GM12891 (cell line): ENCODE results near the gene GSTO2.

Source experiments
- DNase-seq: peaks from one replicate; pipeline ENCODE4 v3.0.0; 2011; ENCODE audit warnings: low spot score; ENCODE audit not compliant: insufficient read length
- FAIRE-seq: peaks from 2 replicates; lab custom pipeline; 2011; peaks lifted over from hg19 to GRCh38; lab: Jason Lieb, UNC
- PAX5 ChIP-seq: IDR thresholded peaks from 2 replicates; pipeline ENCODE4 v1.6.1; 2011; ENCODE audit warnings: low read length, moderate library complexity, mild to moderate bottlenecking; ENCODE audit not compliant: insufficient read depth, severe bottlenecking
- POLR2A ChIP-seq: IDR thresholded peaks from 2 replicates; pipeline ENCODE4 v1.6.1; 2011; ENCODE audit warnings: low read depth, low read length, control low read depth
- POLR2AphosphoS5 ChIP-seq: IDR thresholded peaks from 2 replicates; pipeline ENCODE4 v1.6.1; 2011; ENCODE audit warnings: low read depth, low read length, control low read depth
- POU2F2 ChIP-seq: IDR thresholded peaks from 2 replicates; pipeline ENCODE4 v1.6.1; 2011; ENCODE audit warnings: low read depth, mild to moderate bottlenecking, control low read depth, low read length, moderate library complexity
- SPI1 ChIP-seq: IDR thresholded peaks from 2 replicates; pipeline ENCODE4 v1.6.1; 2011; ENCODE audit warnings: low read depth, low read length, control low read depth
- TAF1 ChIP-seq: IDR thresholded peaks from 2 replicates; pipeline ENCODE4 v1.6.1; 2011; ENCODE audit warnings: low read depth, low read length, control low read depth

Gene GSTO2

GRCh38 chr10:104349623-104350126, 80.7 kb downstream of the GSTO2 start:
- peak; percentile 98 for TF ChIP-seq SPI1
- no peak for TF ChIP-seq TAF1
- peak; percentile 72; the same call in 1 of the 2 replicates for TF ChIP-seq POU2F2
- FAIRE-seq = peak; percentile 89
- no peak for DNase-seq

- TF ChIP-seq SPI1 (no peak), PAX5 (no peak), POU2F2 (no peak), TAF1 (no peak), POLR2A (no peak), POLR2AphosphoS5 (no peak)
- FAIRE-seq = peak; percentile 76
- DNase-seq = no peak
Observed at GRCh38 chr10:104350127-104350635, 81.2 kb downstream of the GSTO2 start.

GRCh38 chr10:104351061-104351702, 82.2 kb downstream of the GSTO2 start:
- DNase-seq (no peak), FAIRE-seq (no peak)
- no peak for TF ChIP-seq POLR2A
- peak; percentile 1; the same call in 1 of the 2 replicates for TF ChIP-seq SPI1
- no peak for TF ChIP-seq POLR2AphosphoS5
- no peak for TF ChIP-seq PAX5
- no peak for TF ChIP-seq POU2F2
- TF ChIP-seq TAF1 = no peak

- DNase-seq (no peak), FAIRE-seq (no peak)
- TF ChIP-seq POU2F2 (no peak), SPI1 (no peak), PAX5 (no peak), POLR2A (no peak), POLR2AphosphoS5 (no peak), TAF1 (no peak)
Observed at GRCh38 chr10:104351919-104352318, 82.9 kb downstream of the GSTO2 start.

- peak; percentile 78 for FAIRE-seq
- TF ChIP-seq POU2F2 = peak; percentile 90; the same call in 1 of the 2 replicates
- TF ChIP-seq PAX5 = no peak
- no peak for DNase-seq
Observed at GRCh38 chr10:104353325-104354048, 84.5 kb downstream of the GSTO2 start, which contains the start of gene CFAP58. Gene CFAP58, plus strand, starts transcription at chr10:104353833. Its CDS starts 65 bp downstream, at chr10:104353898.
